T-helper 17 cell (primary cell): ENCODE data around the gene GPX7. TPM values are rescaled to one million over a fixed set of nuclear protein-coding genes. Genes with fewer than 3 reads are reported as not detected.
A peak's percentile ranks its signal among the peaks of the same experiment; 100 is the strongest.

Source experiments
- ATAC-seq: fragments of 150-1000 bp; cut with Tn5 transposase; 2 replicates; pipeline ENCODE4 v1.10.0; 2021; ENCODE audit warnings: mild to moderate bottlenecking, moderate library complexity
- DNase-seq, 3 donors: peaks; one replicate each; pipeline versions ENCODE4 v3.0.0 to v3.0.0-alpha.2; 2020 to 2021
- H3K9me3 ChIP-seq: one replicate; pipeline ENCODE4 v1.7.0; 2013; ENCODE audit warnings: low read length, mild to moderate bottlenecking; ENCODE audit not compliant: control insufficient read depth, poor library complexity, severe bottlenecking
- H3K27ac Mint-ChIP-seq: one replicate; pipeline ENCODE4 v1.8.0; 2022; ENCODE audit warnings: mild to moderate bottlenecking, moderate library complexity, mixed read lengths
- H3K27me3 Mint-ChIP-seq: one replicate; pipeline ENCODE4 v1.8.0; 2022; ENCODE audit warnings: mixed read lengths
- H3K36me3 Mint-ChIP-seq: one replicate; pipeline ENCODE4 v1.8.0; 2022; ENCODE audit warnings: low read depth, mixed read lengths
- H3K4me1 Mint-ChIP-seq: one replicate; pipeline ENCODE4 v1.8.0; 2022; ENCODE audit warnings: mild to moderate bottlenecking, mixed read lengths
- H3K4me3 Mint-ChIP-seq: one replicate; pipeline ENCODE4 v1.8.0; 2022; ENCODE audit warnings: mild to moderate bottlenecking, moderate library complexity, mixed read lengths
- total RNA-seq, 4 donors: library from RNA in 2 of 4; stranded (reverse) in 2 of 4; gene quantifications; one replicate each; pipeline ENCODE4 v1.2.3 and lab custom pipeline; 2022 to 2026

The GPX7 gene
- 10 to 100 TPM; 13.4 to 13.9 TPM for total RNA-seq
- total RNA-seq (lab: John Stamatoyannopoulos, UW), result 9.9 to 19.2 reads per million in 2 donors

- Mint-ChIP-seq H3K36me3 (peaks cover 3% of the 10 kb centered on the region), H3K27ac (peak within 1 kb of the TSS; percentile 93), H3K27me3 (peaks cover 4% of the 10 kb centered on the region), H3K4me1 (peaks cover 38% of the 10 kb centered on the region), H3K4me3 (peak within 1 kb of the TSS; percentile 90)
- DNase-seq (peak; percentile 43 to 47 (median 45)), ATAC-seq (peak; percentile 87)
- H3K9me3 ChIP-seq, result no peaks in the 10 kb centered on the region
These were observed at the start of gene GPX7 for GRCh38 chr1:52601991-52602855. GPX7 (plus strand) TSS chr1:52602371; CDS start chr1:52602410, 39 bp downstream.

- Mint-ChIP-seq H3K36me3 (peaks cover 3% of the 10 kb centered on the region), H3K4me3 (no peak within 1 kb of the TSS), H3K27ac (peak within 1 kb of the TSS; percentile 63), H3K4me1 (peaks cover 23% of the 10 kb centered on the region), H3K27me3 (no peaks in the 10 kb centered on the region)
- DNase-seq (peak; percentile 61 to 68 (median 67)), ATAC-seq (peak; percentile 57)
- no peaks in the 10 kb centered on the region for H3K9me3 ChIP-seq
These were observed 49.4 kb upstream of the GPX7 start, which contains the start of gene TUT4 for GRCh38 chr1:52552505-52553361. TUT4 (minus strand) TSS chr1:52553092; CDS start chr1:52526280, 26,812 bp downstream.

- Mint-ChIP-seq H3K4me3 (no peak overlapping the region), H3K27me3 (peaks cover 3% of the 10 kb centered on the region), H3K27ac (peak overlapping the region; percentile 63), H3K4me1 (peaks cover 23% of the 10 kb centered on the region), H3K36me3 (peaks cover 3% of the 10 kb centered on the region)
- ATAC-seq (peak; percentile 84), DNase-seq (peak; percentile 83 to 88 (median 86))
- no peaks in the 10 kb centered on the region for H3K9me3 ChIP-seq
These were observed 48.6 kb upstream of the GPX7 start for GRCh38 chr1:52553362-52554266.

GRCh38 chr1:52554267-52554640, 47.9 kb upstream of the GPX7 start:
- Mint-ChIP-seq H3K27me3 (peaks cover 6% of the 10 kb centered on the region), H3K27ac (peak overlapping the region; percentile 63), H3K36me3 (peaks cover 3% of the 10 kb centered on the region), H3K4me3 (peak overlapping the region; percentile 50), H3K4me1 (peaks cover 17% of the 10 kb centered on the region)
- no peak for ATAC-seq
- no peaks in the 10 kb centered on the region for H3K9me3 ChIP-seq
- no peak for DNase-seq

- no peaks in the 10 kb centered on the region for H3K9me3 ChIP-seq
- no peak for ATAC-seq
- H3K36me3 Mint-ChIP-seq, result peaks cover 2% of the 10 kb centered on the region
- no peak for DNase-seq
- peak overlapping the region; percentile 63 for H3K27ac Mint-ChIP-seq
- peak overlapping the region; percentile 50 for H3K4me3 Mint-ChIP-seq
- peaks cover 12% of the 10 kb centered on the region for H3K4me1 Mint-ChIP-seq
- peaks cover 6% of the 10 kb centered on the region for H3K27me3 Mint-ChIP-seq
These were observed 47.4 kb upstream of the GPX7 start for GRCh38 chr1:52554756-52555155.

- Mint-ChIP-seq H3K36me3 (peaks cover 2% of the 10 kb centered on the region), H3K27me3 (peaks cover 6% of the 10 kb centered on the region), H3K27ac (no peak overlapping the region), H3K4me3 (no peak overlapping the region), H3K4me1 (peaks cover 11% of the 10 kb centered on the region)
- ATAC-seq (no peak), DNase-seq (no peak)
- no peaks in the 10 kb centered on the region for H3K9me3 ChIP-seq
These were observed 45.4 kb upstream of the GPX7 start for GRCh38 chr1:52556641-52557360.

- H3K9me3 ChIP-seq, result no peaks in the 10 kb centered on the region
- Mint-ChIP-seq H3K27me3 (peaks cover 6% of the 10 kb centered on the region), H3K27ac (no peak overlapping the region), H3K4me3 (no peak overlapping the region), H3K36me3 (peaks cover 4% of the 10 kb centered on the region), H3K4me1 (peaks cover 11% of the 10 kb centered on the region)
- ATAC-seq (no peak), DNase-seq (no peak)
These were observed 43.2 kb upstream of the GPX7 start for GRCh38 chr1:52558941-52559340.

GRCh38 chr1:52559875-52560274, 42.3 kb upstream of the GPX7 start:
- Mint-ChIP-seq H3K4me1 (peaks cover 5% of the 10 kb centered on the region), H3K36me3 (peaks cover 4% of the 10 kb centered on the region), H3K27me3 (peaks cover 6% of the 10 kb centered on the region), H3K27ac (no peak overlapping the region), H3K4me3 (no peak overlapping the region)
- ATAC-seq (no peak), DNase-seq (no peak)
- no peaks in the 10 kb centered on the region for H3K9me3 ChIP-seq

- ATAC-seq (no peak), DNase-seq (no peak)
- no peaks in the 10 kb centered on the region for H3K9me3 ChIP-seq
- H3K27ac Mint-ChIP-seq, result no peak overlapping the region
- no peak overlapping the region for H3K4me3 Mint-ChIP-seq
- peaks cover 4% of the 10 kb centered on the region for H3K36me3 Mint-ChIP-seq
- H3K27me3 Mint-ChIP-seq, result peaks cover 6% of the 10 kb centered on the region
- peaks cover under 1% of the 10 kb centered on the region for H3K4me1 Mint-ChIP-seq
These were observed 39.4 kb upstream of the GPX7 start for GRCh38 chr1:52562766-52563165.

GRCh38 chr1:52567943-52568342, 34.2 kb upstream of the GPX7 start:
- no peaks in the 10 kb centered on the region for H3K9me3 ChIP-seq
- Mint-ChIP-seq H3K27ac (peak overlapping the region; percentile 57), H3K4me3 (no peak overlapping the region), H3K4me1 (peaks cover 11% of the 10 kb centered on the region), H3K36me3 (peaks cover under 1% of the 10 kb centered on the region), H3K27me3 (no peaks in the 10 kb centered on the region)
- DNase-seq (no peak), ATAC-seq (no peak)

- H3K4me1 Mint-ChIP-seq, result peaks cover 13% of the 10 kb centered on the region
- H3K27me3 Mint-ChIP-seq, result no peaks in the 10 kb centered on the region
- H3K36me3 Mint-ChIP-seq, result peaks cover 2% of the 10 kb centered on the region
- DNase-seq (no peak), ATAC-seq (no peak)
- H3K27ac Mint-ChIP-seq, result no peak overlapping the region
- H3K4me3 Mint-ChIP-seq, result peak overlapping the region; percentile 16
- no peaks in the 10 kb centered on the region for H3K9me3 ChIP-seq
These were observed 32.5 kb upstream of the GPX7 start for GRCh38 chr1:52569449-52570210.
